Vagina (tissue), 2 donors: ENCODE results near the gene SOCS4. TPM values are rescaled to one million over a fixed set of nuclear protein-coding genes. Genes with fewer than 3 reads are reported as not detected.
A peak's percentile ranks its signal among the peaks of the same experiment; 100 is the strongest.
"Not testable (repeated sequence)": the region's sequence is repeated elsewhere in the genome, so short reads cannot be mapped to it uniquely, and the experiment has no call there.

Source experiments
- DNase-seq, 2 donors: peaks; one replicate each; pipeline ENCODE4 v3.0.0-alpha.2; 2017; ENCODE audit errors: extremely low spot score in 2 of 2
- H3K27ac ChIP-seq: fragments of 200-600 bp; sonication (generic); one replicate; pipeline ENCODE4 v1.5.1; 2019
- H3K27me3 ChIP-seq: fragments of 200-600 bp; sonication (generic); one replicate; pipeline ENCODE4 v1.5.1; 2019
- H3K36me3 ChIP-seq, 2 donors: fragments of 200-600 bp; sonication (generic); one replicate each; pipeline ENCODE4 v1.5.1; 2017 to 2019
- H3K4me1 ChIP-seq: fragments of 200-600 bp; sonication (generic); one replicate; pipeline ENCODE4 v1.5.1; 2019
- H3K4me3 ChIP-seq, 2 donors: fragments of 200-600 bp; sonication (generic); 1 replicate in 1 of 2; 2 replicates in 1 of 2; pipeline ENCODE4 v1.5.1; 2016 to 2019
- H3K9me3 ChIP-seq: fragments of 200-600 bp; sonication (generic); one replicate; pipeline ENCODE4 v1.5.1; 2019
- CTCF ChIP-seq, 3 experiments: fragments of 450-650 bp in 2 of 3; fragments of 200-600 bp in 1 of 3; sonication (generic) in 1 of 3; IDR thresholded peaks; one replicate each; pipeline ENCODE4 v1.5.1; 2017 to 2019; ENCODE audit warnings: antibody characterized with exemption in 3 of 3, mild to moderate bottlenecking in 2 of 3, moderate library complexity in 2 of 3
- POLR2A ChIP-seq, 2 donors: fragments of 450-650 bp; IDR thresholded peaks; one replicate each; pipeline ENCODE4 v1.6.1; 2017; ENCODE audit warnings: antibody characterized with exemption in 2 of 2, mild to moderate bottlenecking in 2 of 2, moderate library complexity in 2 of 2
- POLR2AphosphoS5 ChIP-seq, 2 donors: sonication (generic); formaldehyde crosslinking; IDR thresholded peaks; one replicate each; pipeline ENCODE4 v1.9.0; 2017; ENCODE audit warnings: antibody characterized with exemption in 2 of 2, mild to moderate bottlenecking in 2 of 2, low read depth in 1 of 2; ENCODE audit not compliant: insufficient read depth in 1 of 2
- intact Hi-C: fragments of 100-400 bp; cut with DNase I; formaldehyde crosslinking; loops from one replicate; pipeline ENCODE4 v1.15.1; 2023
- total RNA-seq: library from RNA; depleted of rRNA; stranded (reverse); fragments of >200 nt; gene quantifications from one replicate; pipeline ENCODE4 v1.2.3, GENCODE V29; 2016

SOCS4 gene
- total RNA-seq, 1 donor from 2014 or later: 10.6 TPM

GRCh38 chr14:55074662-55075061 is 47.6 kb downstream of the SOCS4 start:
- H3K4me3 ChIP-seq: no peak overlapping the region
- no peaks in the 10 kb centered on the region for H3K9me3 ChIP-seq
- intact Hi-C loops: no loop called here
- no peak for DNase-seq
- H3K27me3 ChIP-seq: no peaks in the 10 kb centered on the region
- H3K36me3 ChIP-seq: no peaks in the 10 kb centered on the region
- H3K4me1 ChIP-seq: peaks cover 20% of the 10 kb centered on the region
- TF ChIP-seq CTCF (IDR thresholded peaks at IDR 0.05) (no peak), POLR2A (IDR thresholded peaks at IDR 0.05) (no peak), POLR2AphosphoS5 (IDR thresholded peaks at IDR 0.05; ENCODE audit: insufficient read depth in 1 of 2, low read depth in 1 of 2) (no peak)
- no peak overlapping the region for H3K27ac ChIP-seq

GRCh38 chr14:55075628-55076175 is 48.7 kb downstream of the SOCS4 start:
- no peak overlapping the region for H3K27ac ChIP-seq
- H3K9me3 ChIP-seq: no peaks in the 10 kb centered on the region
- no peaks in the 10 kb centered on the region for H3K27me3 ChIP-seq
- no peak for DNase-seq
- no peak overlapping the region for H3K4me3 ChIP-seq
- no peaks in the 10 kb centered on the region for H3K36me3 ChIP-seq
- TF ChIP-seq POLR2A (IDR thresholded peaks at IDR 0.05): no peak
- no peak for TF ChIP-seq CTCF (IDR thresholded peaks at IDR 0.05)
- no peak for TF ChIP-seq POLR2AphosphoS5 (IDR thresholded peaks at IDR 0.05; ENCODE audit: insufficient read depth in 1 of 2, low read depth in 1 of 2)
- intact Hi-C loops: no loop called here
- peaks cover 20% of the 10 kb centered on the region for H3K4me1 ChIP-seq

- Histone ChIP-seq H3K9me3 (no peaks in the 10 kb centered on the region), H3K36me3 (no peaks in the 10 kb centered on the region), H3K4me1 (peaks cover 16% of the 10 kb centered on the region), H3K27me3 (no peaks in the 10 kb centered on the region), H3K4me3 (no peak overlapping the region), H3K27ac (peak overlapping the region; percentile 62)
- no peak for DNase-seq
- intact Hi-C loops: no loop called here
- TF ChIP-seq POLR2A (IDR thresholded peaks at IDR 0.05) (no peak), POLR2AphosphoS5 (IDR thresholded peaks at IDR 0.05; ENCODE audit: insufficient read depth in 1 of 2, low read depth in 1 of 2) (no peak), CTCF (IDR thresholded peaks at IDR 0.05) (no peak)
These were observed 50.4 kb downstream of the SOCS4 start for GRCh38 chr14:55077170-55078151.

- H3K4me3 ChIP-seq, intact Hi-C loops, H3K27ac ChIP-seq, H3K36me3 ChIP-seq, DNase-seq, H3K4me1 ChIP-seq, H3K27me3 ChIP-seq, H3K9me3 ChIP-seq: not testable (repeated sequence)
These were observed 52.9 kb downstream of the SOCS4 start for GRCh38 chr14:55079961-55080360.

- H3K27ac ChIP-seq: no peak overlapping the region
- no peak for TF ChIP-seq POLR2A (IDR thresholded peaks at IDR 0.05)
- H3K9me3 ChIP-seq: no peaks in the 10 kb centered on the region
- no peak for DNase-seq
- no peaks in the 10 kb centered on the region for H3K4me1 ChIP-seq
- no peaks in the 10 kb centered on the region for H3K36me3 ChIP-seq
- H3K4me3 ChIP-seq: no peak overlapping the region
- H3K27me3 ChIP-seq: no peaks in the 10 kb centered on the region
- intact Hi-C loops: loop anchor here (5.0 kb wide), 1 partner anchor 78 kb away; no protein-coding TSS in a partner anchor
These were observed 57.5 kb downstream of the SOCS4 start for GRCh38 chr14:55084401-55085059.
